OCI-LY3 (cell line): ENCODE data around the gene MAPT.
"Not testable (repeated sequence)": the region's sequence is repeated elsewhere in the genome, so short reads cannot be mapped to it uniquely, and the experiment has no call there.

Experiments used
- H2AFZ ChIP-seq: fragments of 200-600, 300-600 bp; shearing (Covaris generic); 2 replicates; pipeline ENCODE4 v1.6.0; 2014; ENCODE audit warnings: antibody characterized with exemption, low read depth, low read length
- H3K27ac ChIP-seq: fragments of 200-600, 300-600 bp; sonication (generic); 2 replicates; pipeline ENCODE4 v1.5.1; 2014; ENCODE audit warnings: mild to moderate bottlenecking, low read length, moderate library complexity, mixed read lengths
- H3K27me3 ChIP-seq: fragments of 200-600, 300-600 bp; sonication (generic); 2 replicates; pipeline ENCODE4 v1.6.1; 2014; ENCODE audit warnings: low read depth, low read length, mixed read lengths
- H3K36me3 ChIP-seq: fragments of 200-600, 300-600 bp; sonication (generic); replicated peaks from 2 replicates; pipeline ENCODE3; 2014; ENCODE audit warnings: low read depth, low read length, mixed read lengths
- H3K4me1 ChIP-seq: fragments of 300-600, 200-600 bp; sonication (generic); 2 replicates; pipeline ENCODE4 v1.6.1; 2014; ENCODE audit warnings: low read length, mixed read lengths
- H3K4me2 ChIP-seq: fragments of 200-600, 300-600 bp; sonication (generic); 2 replicates; pipeline ENCODE4 v1.6.1; 2014; ENCODE audit warnings: low read length, mixed read lengths
- H3K4me3 ChIP-seq: fragments of 300-600, 200-600 bp; sonication (generic); 2 replicates; pipeline ENCODE4 v1.5.1; 2014; ENCODE audit warnings: antibody characterized with exemption, mild to moderate bottlenecking, low read length, moderate library complexity
- H3K79me2 ChIP-seq: fragments of 300-600, 200-600 bp; shearing (Covaris generic); 2 replicates; pipeline ENCODE4 v1.6.1; 2014; ENCODE audit warnings: mild to moderate bottlenecking, low read length, mixed read lengths
- H3K9ac ChIP-seq: fragments of 300-600, 200-600 bp; shearing (Covaris generic); 2 replicates; pipeline ENCODE4 v1.6.0; 2014; ENCODE audit warnings: mild to moderate bottlenecking, low read length, moderate library complexity
- H3K9me3 ChIP-seq: fragments of 200-600, 300-600 bp; shearing (Covaris generic); 2 replicates; pipeline ENCODE4 v1.6.1; 2014; ENCODE audit warnings: low read length, mixed read lengths; ENCODE audit not compliant: insufficient read depth
- H4K20me1 ChIP-seq: fragments of 200-600, 300-600 bp; sonication (generic); 2 replicates; pipeline ENCODE4 v1.6.1; 2016; ENCODE audit warnings: low read length, mixed read lengths; ENCODE audit not compliant: insufficient read depth
- EZH2phosphoT487 ChIP-seq: fragments of 200-600 bp; shearing (Covaris generic); IDR thresholded peaks from 2 replicates; pipeline ENCODE4 v1.6.1; 2018; ENCODE audit warnings: antibody characterized with exemption, mixed run types, low read depth
- TF ChIP-seq, protein P1 (sequence below): fragments of 200-600, 300-600 bp; sonication (generic); IDR thresholded peaks from 2 replicates; pipeline ENCODE4 v1.5.1; 2014; ENCODE audit warnings: antibody characterized with exemption, low read length, low read depth

MAPT gene

DNA sequence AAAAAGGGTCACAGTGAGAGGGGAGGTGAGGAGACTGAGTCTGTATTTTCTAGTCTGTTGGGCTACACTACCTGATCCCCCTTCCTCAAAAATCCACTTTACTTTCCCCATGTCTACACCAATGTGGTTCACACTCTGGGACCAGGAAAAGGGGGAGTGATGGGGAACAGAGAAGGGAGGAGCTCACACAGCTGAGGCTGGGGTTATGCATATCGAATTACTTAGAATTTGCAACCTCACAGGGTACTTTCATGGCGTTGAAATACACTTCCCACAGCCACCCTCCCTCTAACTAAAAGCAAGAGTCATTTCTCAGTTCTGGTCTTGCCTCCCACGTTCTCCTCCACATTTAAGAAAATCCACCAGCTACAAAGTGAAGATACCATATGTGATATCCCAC is 14.1 kb downstream of the MAPT start:
- no peaks in the 10 kb centered on the region for H3K36me3 ChIP-seq
- TF ChIP-seq EZH2phosphoT487, result no peak
- TF ChIP-seq, protein P1, sequence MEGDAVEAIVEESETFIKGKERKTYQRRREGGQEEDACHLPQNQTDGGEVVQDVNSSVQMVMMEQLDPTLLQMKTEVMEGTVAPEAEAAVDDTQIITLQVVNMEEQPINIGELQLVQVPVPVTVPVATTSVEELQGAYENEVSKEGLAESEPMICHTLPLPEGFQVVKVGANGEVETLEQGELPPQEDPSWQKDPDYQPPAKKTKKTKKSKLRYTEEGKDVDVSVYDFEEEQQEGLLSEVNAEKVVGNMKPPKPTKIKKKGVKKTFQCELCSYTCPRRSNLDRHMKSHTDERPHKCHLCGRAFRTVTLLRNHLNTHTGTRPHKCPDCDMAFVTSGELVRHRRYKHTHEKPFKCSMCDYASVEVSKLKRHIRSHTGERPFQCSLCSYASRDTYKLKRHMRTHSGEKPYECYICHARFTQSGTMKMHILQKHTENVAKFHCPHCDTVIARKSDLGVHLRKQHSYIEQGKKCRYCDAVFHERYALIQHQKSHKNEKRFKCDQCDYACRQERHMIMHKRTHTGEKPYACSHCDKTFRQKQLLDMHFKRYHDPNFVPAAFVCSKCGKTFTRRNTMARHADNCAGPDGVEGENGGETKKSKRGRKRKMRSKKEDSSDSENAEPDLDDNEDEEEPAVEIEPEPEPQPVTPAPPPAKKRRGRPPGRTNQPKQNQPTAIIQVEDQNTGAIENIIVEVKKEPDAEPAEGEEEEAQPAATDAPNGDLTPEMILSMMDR, result no peak
- no peak overlapping the region for H3K4me2 ChIP-seq
- no peaks in the 10 kb centered on the region for H4K20me1 ChIP-seq
- H3K79me2 ChIP-seq, result no peaks in the 10 kb centered on the region
- H3K9ac ChIP-seq, result no peak overlapping the region
- H3K27me3 ChIP-seq, result peaks cover 23% of the 10 kb centered on the region
- no peaks in the 10 kb centered on the region for H3K4me1 ChIP-seq
- H3K9me3 ChIP-seq, result no peaks in the 10 kb centered on the region
- H3K27ac ChIP-seq, result no peak overlapping the region
- no peak overlapping the region for H2AFZ ChIP-seq
- H3K4me3 ChIP-seq, result no peak overlapping the region

DNA sequence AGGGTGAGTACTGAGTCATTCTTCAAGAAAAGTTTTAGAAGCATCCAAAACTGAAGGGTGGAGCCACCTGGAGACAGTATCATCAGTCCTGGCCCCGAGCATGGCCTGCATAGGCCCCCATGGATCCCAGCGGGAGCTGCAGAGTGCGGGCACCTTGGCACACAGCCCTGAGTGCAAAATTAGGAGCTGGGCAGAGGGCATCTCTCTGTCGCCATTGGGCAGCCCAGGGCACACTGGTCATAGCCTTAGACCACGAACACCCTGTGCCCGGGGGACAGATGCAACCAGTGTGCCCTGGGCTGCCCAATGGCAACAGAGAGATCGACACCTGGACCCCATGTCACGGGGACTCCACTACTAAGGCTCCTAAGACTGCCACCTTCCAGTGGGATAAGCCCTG is 14.6 kb downstream of the MAPT start:
- TF ChIP-seq EZH2phosphoT487, result no peak
- TF ChIP-seq, protein P1, result no peak
- H3K36me3 ChIP-seq, result no peaks in the 10 kb centered on the region
- H3K79me2 ChIP-seq, result no peaks in the 10 kb centered on the region
- H3K4me1 ChIP-seq, result no peaks in the 10 kb centered on the region
- H4K20me1 ChIP-seq, result no peaks in the 10 kb centered on the region
- H2AFZ ChIP-seq, result no peak overlapping the region
- no peak overlapping the region for H3K4me2 ChIP-seq
- H3K9me3 ChIP-seq, result no peaks in the 10 kb centered on the region
- H3K27me3 ChIP-seq, result peaks cover 23% of the 10 kb centered on the region
- H3K9ac ChIP-seq, result no peak overlapping the region
- H3K27ac ChIP-seq, result no peak overlapping the region
- no peak overlapping the region for H3K4me3 ChIP-seq

GRCh38 chr17:45910667-45911066 is 16.3 kb downstream of the MAPT start:
- H3K4me3 ChIP-seq, result no peak overlapping the region
- no peak overlapping the region for H3K27ac ChIP-seq
- no peaks in the 10 kb centered on the region for H3K4me1 ChIP-seq
- H3K4me2 ChIP-seq, result no peak overlapping the region
- H4K20me1 ChIP-seq, result no peaks in the 10 kb centered on the region
- H3K27me3 ChIP-seq, result peaks cover 15% of the 10 kb centered on the region
- no peaks in the 10 kb centered on the region for H3K9me3 ChIP-seq
- H2AFZ ChIP-seq, result no peak overlapping the region
- no peaks in the 10 kb centered on the region for H3K79me2 ChIP-seq
- H3K36me3 ChIP-seq, result no peaks in the 10 kb centered on the region
- TF ChIP-seq, protein P1, result no peak
- no peak for TF ChIP-seq EZH2phosphoT487
- H3K9ac ChIP-seq, result no peak overlapping the region

DNA sequence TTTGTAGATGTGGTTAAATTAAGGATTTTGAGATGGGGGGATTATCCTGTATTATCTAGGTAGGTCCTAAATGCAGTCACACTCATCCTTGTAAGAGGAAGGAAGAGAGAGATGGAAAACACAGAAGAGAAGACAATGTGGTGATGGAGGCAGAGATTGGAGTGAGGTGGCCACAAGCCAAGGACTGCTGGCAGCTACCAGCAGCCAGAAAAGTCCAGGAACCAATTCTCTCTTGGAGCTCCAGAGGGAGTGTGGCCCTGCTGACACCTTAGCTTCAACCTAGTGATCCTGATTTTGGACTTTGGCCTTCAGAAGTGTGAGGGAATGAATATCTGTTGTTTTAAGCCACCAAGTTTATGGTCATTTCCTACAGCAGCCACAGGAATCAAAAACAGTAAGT is 18.0 kb downstream of the MAPT start:
- Histone ChIP-seq H3K79me2 (no peaks in the 10 kb centered on the region), H3K27me3 (peaks cover 9% of the 10 kb centered on the region), H4K20me1 (no peaks in the 10 kb centered on the region), H3K36me3 (no peaks in the 10 kb centered on the region), H3K4me3 (no peak overlapping the region), H3K4me1 (no peaks in the 10 kb centered on the region), H3K9me3 (no peaks in the 10 kb centered on the region), H3K4me2 (no peak overlapping the region), H2AFZ (no peak overlapping the region), H3K9ac (no peak overlapping the region), H3K27ac (no peak overlapping the region)
- TF ChIP-seq, protein P1, result no peak
- TF ChIP-seq EZH2phosphoT487, result no peak

DNA sequence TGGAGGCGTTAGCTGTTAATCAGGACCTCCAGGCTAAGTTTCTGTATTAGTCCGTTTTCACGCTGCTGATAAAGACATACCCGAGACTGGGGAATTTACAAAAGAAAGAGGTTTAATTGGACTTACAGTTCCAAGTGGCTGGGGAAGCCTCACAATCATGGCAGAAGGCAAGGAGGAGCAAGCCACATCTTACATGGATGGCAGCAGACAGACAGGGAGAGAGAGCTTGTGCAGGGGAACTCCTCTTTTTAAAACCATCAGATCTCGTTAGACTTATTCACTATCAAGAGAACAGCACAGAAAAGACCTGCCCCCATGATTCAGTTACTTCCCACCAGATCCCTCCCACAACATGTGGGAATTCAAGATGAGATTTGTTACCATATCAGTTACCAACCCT is 18.7 kb downstream of the MAPT start:
- H2AFZ ChIP-seq, H3K4me1 ChIP-seq, H3K9me3 ChIP-seq, H3K27me3 ChIP-seq, H3K4me3 ChIP-seq, H3K9ac ChIP-seq, H3K27ac ChIP-seq, H3K4me2 ChIP-seq, H3K79me2 ChIP-seq, H3K36me3 ChIP-seq, H4K20me1 ChIP-seq: not testable (repeated sequence)
